ENCODE results near the gene DCHS2. TPM values are rescaled to one million over a fixed set of nuclear protein-coding genes. Genes with fewer than 3 reads are reported as not detected.

DCHS2 gene
- total and polyA plus RNA-seq, 2 of the 8 experiments (the other 6 are each of a cell fraction or from before 2014, with no cell fraction given) = 0.54 to 2.6 TPM

DNA sequence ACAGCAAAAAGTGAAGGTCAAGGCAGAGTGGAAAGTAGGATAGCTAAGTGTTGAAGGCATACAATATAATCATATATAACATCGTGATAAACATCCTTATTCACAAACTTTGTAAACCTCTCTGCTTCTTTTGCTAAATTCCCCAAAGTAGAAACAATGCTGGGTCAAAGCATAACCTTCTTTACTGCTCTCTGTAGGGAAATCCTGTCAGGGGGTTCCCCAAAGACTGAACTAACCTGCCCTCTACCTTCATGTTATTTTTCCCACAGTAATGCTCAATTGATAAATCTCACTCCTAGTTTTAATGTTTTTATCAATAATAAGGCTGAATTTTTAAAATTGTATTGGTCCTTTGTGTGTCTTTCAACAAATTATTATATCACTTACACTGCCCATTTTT, 55.7 kb downstream of the DCHS2 start (continued):
- TF ChIP-seq, protein P1, sequence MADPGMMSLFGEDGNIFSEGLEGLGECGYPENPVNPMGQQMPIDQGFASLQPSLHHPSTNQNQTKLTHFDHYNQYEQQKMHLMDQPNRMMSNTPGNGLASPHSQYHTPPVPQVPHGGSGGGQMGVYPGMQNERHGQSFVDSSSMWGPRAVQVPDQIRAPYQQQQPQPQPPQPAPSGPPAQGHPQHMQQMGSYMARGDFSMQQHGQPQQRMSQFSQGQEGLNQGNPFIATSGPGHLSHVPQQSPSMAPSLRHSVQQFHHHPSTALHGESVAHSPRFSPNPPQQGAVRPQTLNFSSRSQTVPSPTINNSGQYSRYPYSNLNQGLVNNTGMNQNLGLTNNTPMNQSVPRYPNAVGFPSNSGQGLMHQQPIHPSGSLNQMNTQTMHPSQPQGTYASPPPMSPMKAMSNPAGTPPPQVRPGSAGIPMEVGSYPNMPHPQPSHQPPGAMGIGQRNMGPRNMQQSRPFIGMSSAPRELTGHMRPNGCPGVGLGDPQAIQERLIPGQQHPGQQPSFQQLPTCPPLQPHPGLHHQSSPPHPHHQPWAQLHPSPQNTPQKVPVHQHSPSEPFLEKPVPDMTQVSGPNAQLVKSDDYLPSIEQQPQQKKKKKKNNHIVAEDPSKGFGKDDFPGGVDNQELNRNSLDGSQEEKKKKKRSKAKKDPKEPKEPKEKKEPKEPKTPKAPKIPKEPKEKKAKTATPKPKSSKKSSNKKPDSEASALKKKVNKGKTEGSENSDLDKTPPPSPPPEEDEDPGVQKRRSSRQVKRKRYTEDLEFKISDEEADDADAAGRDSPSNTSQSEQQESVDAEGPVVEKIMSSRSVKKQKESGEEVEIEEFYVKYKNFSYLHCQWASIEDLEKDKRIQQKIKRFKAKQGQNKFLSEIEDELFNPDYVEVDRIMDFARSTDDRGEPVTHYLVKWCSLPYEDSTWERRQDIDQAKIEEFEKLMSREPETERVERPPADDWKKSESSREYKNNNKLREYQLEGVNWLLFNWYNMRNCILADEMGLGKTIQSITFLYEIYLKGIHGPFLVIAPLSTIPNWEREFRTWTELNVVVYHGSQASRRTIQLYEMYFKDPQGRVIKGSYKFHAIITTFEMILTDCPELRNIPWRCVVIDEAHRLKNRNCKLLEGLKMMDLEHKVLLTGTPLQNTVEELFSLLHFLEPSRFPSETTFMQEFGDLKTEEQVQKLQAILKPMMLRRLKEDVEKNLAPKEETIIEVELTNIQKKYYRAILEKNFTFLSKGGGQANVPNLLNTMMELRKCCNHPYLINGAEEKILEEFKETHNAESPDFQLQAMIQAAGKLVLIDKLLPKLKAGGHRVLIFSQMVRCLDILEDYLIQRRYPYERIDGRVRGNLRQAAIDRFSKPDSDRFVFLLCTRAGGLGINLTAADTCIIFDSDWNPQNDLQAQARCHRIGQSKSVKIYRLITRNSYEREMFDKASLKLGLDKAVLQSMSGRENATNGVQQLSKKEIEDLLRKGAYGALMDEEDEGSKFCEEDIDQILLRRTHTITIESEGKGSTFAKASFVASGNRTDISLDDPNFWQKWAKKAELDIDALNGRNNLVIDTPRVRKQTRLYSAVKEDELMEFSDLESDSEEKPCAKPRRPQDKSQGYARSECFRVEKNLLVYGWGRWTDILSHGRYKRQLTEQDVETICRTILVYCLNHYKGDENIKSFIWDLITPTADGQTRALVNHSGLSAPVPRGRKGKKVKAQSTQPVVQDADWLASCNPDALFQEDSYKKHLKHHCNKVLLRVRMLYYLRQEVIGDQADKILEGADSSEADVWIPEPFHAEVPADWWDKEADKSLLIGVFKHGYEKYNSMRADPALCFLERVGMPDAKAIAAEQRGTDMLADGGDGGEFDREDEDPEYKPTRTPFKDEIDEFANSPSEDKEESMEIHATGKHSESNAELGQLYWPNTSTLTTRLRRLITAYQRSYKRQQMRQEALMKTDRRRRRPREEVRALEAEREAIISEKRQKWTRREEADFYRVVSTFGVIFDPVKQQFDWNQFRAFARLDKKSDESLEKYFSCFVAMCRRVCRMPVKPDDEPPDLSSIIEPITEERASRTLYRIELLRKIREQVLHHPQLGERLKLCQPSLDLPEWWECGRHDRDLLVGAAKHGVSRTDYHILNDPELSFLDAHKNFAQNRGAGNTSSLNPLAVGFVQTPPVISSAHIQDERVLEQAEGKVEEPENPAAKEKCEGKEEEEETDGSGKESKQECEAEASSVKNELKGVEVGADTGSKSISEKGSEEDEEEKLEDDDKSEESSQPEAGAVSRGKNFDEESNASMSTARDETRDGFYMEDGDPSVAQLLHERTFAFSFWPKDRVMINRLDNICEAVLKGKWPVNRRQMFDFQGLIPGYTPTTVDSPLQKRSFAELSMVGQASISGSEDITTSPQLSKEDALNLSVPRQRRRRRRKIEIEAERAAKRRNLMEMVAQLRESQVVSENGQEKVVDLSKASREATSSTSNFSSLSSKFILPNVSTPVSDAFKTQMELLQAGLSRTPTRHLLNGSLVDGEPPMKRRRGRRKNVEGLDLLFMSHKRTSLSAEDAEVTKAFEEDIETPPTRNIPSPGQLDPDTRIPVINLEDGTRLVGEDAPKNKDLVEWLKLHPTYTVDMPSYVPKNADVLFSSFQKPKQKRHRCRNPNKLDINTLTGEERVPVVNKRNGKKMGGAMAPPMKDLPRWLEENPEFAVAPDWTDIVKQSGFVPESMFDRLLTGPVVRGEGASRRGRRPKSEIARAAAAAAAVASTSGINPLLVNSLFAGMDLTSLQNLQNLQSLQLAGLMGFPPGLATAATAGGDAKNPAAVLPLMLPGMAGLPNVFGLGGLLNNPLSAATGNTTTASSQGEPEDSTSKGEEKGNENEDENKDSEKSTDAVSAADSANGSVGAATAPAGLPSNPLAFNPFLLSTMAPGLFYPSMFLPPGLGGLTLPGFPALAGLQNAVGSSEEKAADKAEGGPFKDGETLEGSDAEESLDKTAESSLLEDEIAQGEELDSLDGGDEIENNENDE (IDR thresholded peaks at IDR 0.05; ENCODE audit: insufficient replicate concordance, low read length) = no peak
- TF ChIP-seq YY1 (IDR thresholded peaks at IDR 0.05; ENCODE audit: low read depth, low read length) (no peak), SP2 (IDR thresholded peaks at IDR 0.05; ENCODE audit: low read length) (no peak), ASH2L (IDR thresholded peaks at IDR 0.05; ENCODE audit: low read length) (no peak), CBX8 (IDR thresholded peaks at IDR 0.05; ENCODE audit: borderline replicate concordance, low read depth, low read length) (no peak), SP1 (IDR thresholded peaks at IDR 0.05; ENCODE audit: low read depth, low read length) (no peak), JUN (IDR thresholded peaks at IDR 0.05; ENCODE audit: low read depth, low read length) (no peak), RAD21 (IDR thresholded peaks at IDR 0.05 in 1 of 2, conservative IDR thresholded peaks at IDR 0.05 in 1 of 2; ENCODE audit: low read depth in 2 of 2, low read length in 2 of 2) (no peak)
- TF ChIP-seq, protein P2, sequence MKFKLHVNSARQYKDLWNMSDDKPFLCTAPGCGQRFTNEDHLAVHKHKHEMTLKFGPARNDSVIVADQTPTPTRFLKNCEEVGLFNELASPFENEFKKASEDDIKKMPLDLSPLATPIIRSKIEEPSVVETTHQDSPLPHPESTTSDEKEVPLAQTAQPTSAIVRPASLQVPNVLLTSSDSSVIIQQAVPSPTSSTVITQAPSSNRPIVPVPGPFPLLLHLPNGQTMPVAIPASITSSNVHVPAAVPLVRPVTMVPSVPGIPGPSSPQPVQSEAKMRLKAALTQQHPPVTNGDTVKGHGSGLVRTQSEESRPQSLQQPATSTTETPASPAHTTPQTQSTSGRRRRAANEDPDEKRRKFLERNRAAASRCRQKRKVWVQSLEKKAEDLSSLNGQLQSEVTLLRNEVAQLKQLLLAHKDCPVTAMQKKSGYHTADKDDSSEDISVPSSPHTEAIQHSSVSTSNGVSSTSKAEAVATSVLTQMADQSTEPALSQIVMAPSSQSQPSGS (IDR thresholded peaks at IDR 0.05; ENCODE audit: low read length) = no peak

Measured in H1 (cell line).